ACC112 (cell line): ENCODE results near the gene CRYGC.

Experiments used
- H2AFZ ChIP-seq: fragments of 200-600 bp; sonication (generic); one replicate; pipeline ENCODE4 v1.6.0; 2017; ENCODE audit warnings: antibody characterized with exemption, low read length; ENCODE audit not compliant: unreplicated experiment
- H3K27ac ChIP-seq: fragments of 200-600 bp; sonication (generic); 2 replicates; pipeline ENCODE4 v1.5.1; 2014; ENCODE audit warnings: low read depth, mild to moderate bottlenecking, antibody characterized with exemption, low read length, moderate library complexity
- H3K27me3 ChIP-seq: fragments of 200-600 bp; sonication (generic); 2 replicates; pipeline ENCODE4 v1.6.1; 2014; ENCODE audit warnings: mild to moderate bottlenecking, antibody characterized with exemption, low read length, moderate library complexity, mixed read lengths; ENCODE audit not compliant: insufficient read depth
- H3K36me3 ChIP-seq: fragments of 200-600 bp; sonication (generic); 2 replicates; pipeline ENCODE4 v1.6.1; 2016; ENCODE audit warnings: mild to moderate bottlenecking, antibody characterized with exemption, low read length, moderate library complexity, mixed read lengths; ENCODE audit not compliant: insufficient read depth
- H3K4me1 ChIP-seq: fragments of 200-600 bp; sonication (generic); one replicate; pipeline ENCODE4 v1.6.1; 2016; ENCODE audit warnings: low read length, mixed read lengths; ENCODE audit not compliant: insufficient read depth, unreplicated experiment, control insufficient read depth
- H3K4me3 ChIP-seq: fragments of 200-600 bp; sonication (generic); 2 replicates; pipeline ENCODE4 v1.5.1; 2014; ENCODE audit warnings: mild to moderate bottlenecking, low read depth, low read length
- H3K79me2 ChIP-seq: fragments of 200-600 bp; sonication (generic); one replicate; pipeline ENCODE4 v1.6.0; 2016; ENCODE audit warnings: low read length; ENCODE audit not compliant: control insufficient read depth, unreplicated experiment, insufficient read depth

The CRYGC gene

DNA sequence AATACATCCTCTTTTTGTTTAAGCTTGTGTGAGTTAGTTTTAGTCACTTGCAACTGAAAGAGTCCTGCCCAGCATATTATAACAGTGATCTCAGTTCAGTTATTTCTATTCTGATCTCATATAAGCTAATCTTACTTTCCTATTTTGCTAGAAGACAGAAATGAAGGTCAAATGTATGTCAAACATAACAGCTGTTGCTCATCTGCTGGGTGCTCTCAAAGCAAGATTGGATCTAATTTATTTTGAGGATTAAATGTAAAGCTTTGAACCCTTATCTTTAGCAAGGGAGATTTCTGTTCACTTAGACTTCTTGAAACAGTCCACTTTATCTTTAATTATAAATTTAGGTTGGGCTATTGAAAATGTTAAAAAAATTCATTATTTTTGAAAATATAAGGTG lies 36.5 kb downstream of the CRYGC start:
- Histone ChIP-seq H3K27ac (no peak overlapping the region), H3K79me2 (no peaks in the 10 kb centered on the region), H3K27me3 (peaks cover 10% of the 10 kb centered on the region), H2AFZ (no peak overlapping the region), H3K4me1 (no peaks in the 10 kb centered on the region), H3K4me3 (no peak overlapping the region), H3K36me3 (no peaks in the 10 kb centered on the region)

GRCh38 chr2:208092093-208092832 lies 37.4 kb downstream of the CRYGC start:
- no peak overlapping the region for H3K4me3 ChIP-seq
- no peak overlapping the region for H3K27ac ChIP-seq
- H3K36me3 ChIP-seq: no peaks in the 10 kb centered on the region
- H3K4me1 ChIP-seq: no peaks in the 10 kb centered on the region
- H3K27me3 ChIP-seq: peaks cover 10% of the 10 kb centered on the region
- H3K79me2 ChIP-seq: no peaks in the 10 kb centered on the region
- H2AFZ ChIP-seq: no peak overlapping the region

- no peaks in the 10 kb centered on the region for H3K4me1 ChIP-seq
- no peak overlapping the region for H3K4me3 ChIP-seq
- no peaks in the 10 kb centered on the region for H3K36me3 ChIP-seq
- H3K79me2 ChIP-seq: no peaks in the 10 kb centered on the region
- H3K27ac ChIP-seq: no peak overlapping the region
- H3K27me3 ChIP-seq: peaks cover 27% of the 10 kb centered on the region
- no peak overlapping the region for H2AFZ ChIP-seq
Measured at GRCh38 chr2:208090420-208090819, 39.2 kb downstream of the CRYGC start.

GRCh38 chr2:208086029-208086428 lies 43.6 kb downstream of the CRYGC start:
- H3K27ac ChIP-seq: no peak overlapping the region
- H3K36me3 ChIP-seq: no peaks in the 10 kb centered on the region
- H3K79me2 ChIP-seq: no peaks in the 10 kb centered on the region
- H2AFZ ChIP-seq: no peak overlapping the region
- no peak overlapping the region for H3K4me3 ChIP-seq
- H3K4me1 ChIP-seq: no peaks in the 10 kb centered on the region
- peaks cover 40% of the 10 kb centered on the region for H3K27me3 ChIP-seq

- no peak overlapping the region for H3K27ac ChIP-seq
- H3K79me2 ChIP-seq: no peaks in the 10 kb centered on the region
- H3K4me3 ChIP-seq: no peak overlapping the region
- no peaks in the 10 kb centered on the region for H3K36me3 ChIP-seq
- H3K27me3 ChIP-seq: peaks cover 54% of the 10 kb centered on the region
- no peak overlapping the region for H2AFZ ChIP-seq
- H3K4me1 ChIP-seq: no peaks in the 10 kb centered on the region
Measured at GRCh38 chr2:208083807-208084206, 45.8 kb downstream of the CRYGC start.
